Astrocyte of the cerebellum (primary cell): ENCODE measurements around the gene NELFCD.

Experiments used
- DNase-seq: peaks from one replicate; pipeline ENCODE4 v3.0.0-alpha.2; 2011; ENCODE audit warnings: low read depth
- H3K4me3 ChIP-seq: 2 replicates; pipeline ENCODE4 v1.5.1; 2011; ENCODE audit warnings: mild to moderate bottlenecking, low read depth, low read length, moderate library complexity
- CTCF ChIP-seq: IDR thresholded peaks from 2 replicates; pipeline ENCODE4 v1.5.1; 2012; ENCODE audit warnings: low read length, low read depth, moderate library complexity, mild to moderate bottlenecking; ENCODE audit errors: missing control alignments
- in situ Hi-C: cut with HindIII; loops from 2 replicates; pipeline ENCODE4 v1.10.0; 2017; ENCODE audit warnings: low sequenced_read_pairs

Gene NELFCD

GRCh38 chr20:58998656-58999055, 17.6 kb downstream of the NELFCD start:
- no peak for TF ChIP-seq CTCF
- H3K4me3 ChIP-seq = no peak overlapping the region
- in situ Hi-C loops = no loop called here
- no peak for DNase-seq

GRCh38 chr20:59000326-59000725, 19.3 kb downstream of the NELFCD start:
- DNase-seq = no peak
- in situ Hi-C loops = no loop called here
- H3K4me3 ChIP-seq = no peak overlapping the region
- TF ChIP-seq CTCF = no peak

- no peak for DNase-seq
- in situ Hi-C loops = no loop called here
- TF ChIP-seq CTCF = no peak
Observed at GRCh38 chr20:59001068-59001448, 20.0 kb downstream of the NELFCD start.

GRCh38 chr20:59001449-59002171, 20.6 kb downstream of the NELFCD start:
- no peak overlapping the region for H3K4me3 ChIP-seq
- no peak for DNase-seq
- no peak for TF ChIP-seq CTCF
- in situ Hi-C loops = no loop called here

More at GRCh38 chr20:59001068-59001448, 20.0 kb downstream of the NELFCD start:
- H3K4me3 ChIP-seq = no peak overlapping the region

- TF ChIP-seq CTCF = no peak
- DNase-seq = no peak
- in situ Hi-C loops = no loop called here
- H3K4me3 ChIP-seq = no peak overlapping the region
Observed at GRCh38 chr20:59002388-59002787, 21.3 kb downstream of the NELFCD start.

GRCh38 chr20:59002874-59003399, 21.9 kb downstream of the NELFCD start:
- no peak overlapping the region for H3K4me3 ChIP-seq
- no peak for TF ChIP-seq CTCF
- no peak for DNase-seq
- in situ Hi-C loops = no loop called here
